ENCODE results near the gene NDUFB4. TPM values are rescaled to one million over a fixed set of nuclear protein-coding genes. Genes with fewer than 3 reads are reported as not detected.

Gene NDUFB4
- total and polyA plus RNA-seq, 9 of the 15 experiments (the other 6 are each of a cell fraction or from before 2014, with no cell fraction given) = 124 to 670 (median 227) TPM

DNA sequence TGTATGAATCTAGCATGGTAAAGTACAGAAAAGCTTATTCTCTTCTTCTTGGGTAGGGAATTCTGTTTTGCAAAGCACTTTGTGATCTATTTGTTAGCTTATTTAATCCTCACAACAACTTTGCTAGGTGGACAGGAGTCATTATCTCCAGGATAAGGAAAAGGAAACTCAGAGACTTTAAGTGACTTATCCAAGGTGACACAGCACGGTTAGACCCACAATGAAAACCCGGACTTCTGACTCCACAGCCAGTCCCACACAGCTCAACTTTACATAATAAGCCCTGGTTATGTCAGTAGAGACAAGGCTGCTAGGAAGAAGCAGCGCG, 384 bp upstream of the NDUFB4 start (continued):
- TF ChIP-seq, protein P1, sequence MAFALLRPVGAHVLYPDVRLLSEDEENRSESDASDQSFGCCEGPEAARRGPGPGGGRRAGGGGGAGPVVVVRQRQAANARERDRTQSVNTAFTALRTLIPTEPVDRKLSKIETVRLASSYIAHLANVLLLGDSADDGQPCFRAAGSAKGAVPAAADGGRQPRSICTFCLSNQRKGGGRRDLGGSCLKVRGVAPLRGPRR (CRISPR knock-in tag; IDR thresholded peaks at IDR 0.05) = no peak
- no peak for TF ChIP-seq ZNF444 (CRISPR knock-in tag; IDR thresholded peaks at IDR 0.05)
- TF ChIP-seq RBM34 (IDR thresholded peaks at IDR 0.05; ENCODE audit: borderline replicate concordance, insufficient read depth, low read length) = no peak
- TF ChIP-seq GATAD2A (IDR thresholded peaks at IDR 0.05) = no peak
- TF ChIP-seq SMAD2 (IDR thresholded peaks at IDR 0.05; ENCODE audit: low read depth, low read length) = no peak
- TF ChIP-seq SUPT5H (IDR thresholded peaks at IDR 0.05) = no peak
- TF ChIP-seq CREB1 (IDR thresholded peaks at IDR 0.05) = no peak
- TF ChIP-seq CREB1 (CRISPR knock-in tag; IDR thresholded peaks at IDR 0.05) = peak; percentile 21; the same call in 1 of the 2 replicates
- TF ChIP-seq DDX20 (tag; IDR thresholded peaks at IDR 0.05; ENCODE audit: low read depth) = no peak
- TF ChIP-seq RCOR1 (IDR thresholded peaks at IDR 0.05; ENCODE audit: borderline replicate concordance in 1 of 2, low read depth in 2 of 2, low read length in 2 of 2) = 0 out of 4 replicates have a peak, but pooled peaks of 1 of the 2 experiments have one; percentile 24
- no peak for TF ChIP-seq ZC3H11A (IDR thresholded peaks at IDR 0.05; ENCODE audit: low read depth, low read length)
- peak; percentile 83 for TF ChIP-seq ZSCAN29 (IDR thresholded peaks at IDR 0.05)
- TF ChIP-seq EHMT2 (IDR thresholded peaks at IDR 0.05) = no peak
- no peak for TF ChIP-seq ZBTB1 (CRISPR knock-in tag; IDR thresholded peaks at IDR 0.05; ENCODE audit: borderline replicate concordance, low read depth)

DNA sequence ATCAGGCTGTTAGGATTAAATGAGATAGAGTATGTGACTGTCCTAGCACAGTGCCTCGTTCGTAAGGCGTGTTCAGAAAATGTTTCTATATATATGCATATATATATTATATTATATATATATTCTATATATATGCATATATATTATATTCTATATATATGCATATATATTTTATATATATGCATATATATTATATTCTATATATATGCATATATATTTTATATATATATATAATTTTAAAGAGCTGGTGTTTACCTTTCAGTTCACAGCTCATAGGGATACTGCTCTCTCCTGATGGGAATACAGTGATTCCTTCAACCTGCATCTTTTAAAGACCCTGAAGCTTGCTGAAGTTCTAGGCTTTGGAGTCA, 702 bp downstream of the NDUFB4 start:
- peak overlapping the region; percentile 97 for H3K4me2 ChIP-seq (ENCODE audit: insufficient read depth, low read length)
- 2% methylated on average over 3 of the region's 3 CpGs for WGBS (ENCODE audit: insufficient coverage, low coverage, missing lambda C conversion rate)
- FAIRE-seq = no peak
- CTCF ChIA-PET (ENCODE audit: low intra/inter-chr PET ratio) = no interaction called here
- POLR2A ChIA-PET = interaction anchor here (1.4 kb wide), 1 partner anchor 11 kb away, joined by 10 read pairs; no protein-coding TSS in a partner anchor
- no peak for DNase-seq (ENCODE audit: extremely low read depth in 1 of 4, low spot score in 3 of 4)
- H4K20me1 ChIP-seq (replicated peaks; ENCODE audit: control insufficient read depth, insufficient read depth, low read length) = no peaks in the 10 kb centered on the region
- H3K9ac ChIP-seq (ENCODE audit: insufficient read depth in 1 of 2, low read depth in 2 of 2, low read length in 2 of 2) = peak overlapping the region; percentile 99 to 100
- H2AFZ ChIP-seq (ENCODE audit: low read depth, low read length) = peak overlapping the region; percentile 92; the same call in 1 of the 2 replicates
- peak overlapping the region; percentile 88 for H3K4me3 ChIP-seq
- BruUV-seq (replicated peaks) = no TSS peak
- no peaks in the 10 kb centered on the region for H3K9me1 ChIP-seq (ENCODE audit: control insufficient read depth, insufficient read depth, low read length)
- H3K27me3 ChIP-seq (ENCODE audit: control insufficient read depth in 2 of 2, insufficient read depth in 2 of 2, low read length in 2 of 2) = no peaks in the 10 kb centered on the region
- in situ Hi-C loops (cut with MboI) = no loop called here
- H3K27ac ChIP-seq (ENCODE audit: extremely low read depth, low read depth, low read length) = peak overlapping the region; percentile 98
- no peak for ATAC-seq
- intact Hi-C loops (cut with micrococcal nuclease) = no loop called here
- peaks cover 36% of the 10 kb centered on the region for H3K79me2 ChIP-seq (ENCODE audit: control insufficient read depth, insufficient read depth, low read length)
- no peaks in the 10 kb centered on the region for H3K9me3 ChIP-seq (replicated peaks; ENCODE audit: control insufficient read depth, insufficient read depth, low read depth, low read length)
- H3K4me1 ChIP-seq (replicated peaks in 1 of 2; ENCODE audit: control insufficient read depth in 2 of 2, insufficient read depth in 2 of 2, low read length in 2 of 2) = peaks cover 0 to 14% of the 10 kb centered on the region in 2 experiments; a peak in 3 of 5 replicates
- H3K36me3 ChIP-seq (ENCODE audit: control insufficient read depth, insufficient read depth, low read length) = peaks cover 48% of the 10 kb centered on the region
- TF ChIP-seq ZNF253 (CRISPR knock-in tag; conservative IDR thresholded peaks at IDR 0.05) = no peak
- TF ChIP-seq NCOA1 (IDR thresholded peaks at IDR 0.05; ENCODE audit: low read depth) = no peak
- TF ChIP-seq, protein P2, sequence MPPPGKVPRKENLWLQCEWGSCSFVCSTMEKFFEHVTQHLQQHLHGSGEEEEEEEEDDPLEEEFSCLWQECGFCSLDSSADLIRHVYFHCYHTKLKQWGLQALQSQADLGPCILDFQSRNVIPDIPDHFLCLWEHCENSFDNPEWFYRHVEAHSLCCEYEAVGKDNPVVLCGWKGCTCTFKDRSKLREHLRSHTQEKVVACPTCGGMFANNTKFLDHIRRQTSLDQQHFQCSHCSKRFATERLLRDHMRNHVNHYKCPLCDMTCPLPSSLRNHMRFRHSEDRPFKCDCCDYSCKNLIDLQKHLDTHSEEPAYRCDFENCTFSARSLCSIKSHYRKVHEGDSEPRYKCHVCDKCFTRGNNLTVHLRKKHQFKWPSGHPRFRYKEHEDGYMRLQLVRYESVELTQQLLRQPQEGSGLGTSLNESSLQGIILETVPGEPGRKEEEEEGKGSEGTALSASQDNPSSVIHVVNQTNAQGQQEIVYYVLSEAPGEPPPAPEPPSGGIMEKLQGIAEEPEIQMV (tag; conservative IDR thresholded peaks at IDR 0.05; ENCODE audit: low read depth) = no peak
- TF ChIP-seq BCOR (IDR thresholded peaks at IDR 0.05) = no peak
- TF ChIP-seq, protein P3, sequence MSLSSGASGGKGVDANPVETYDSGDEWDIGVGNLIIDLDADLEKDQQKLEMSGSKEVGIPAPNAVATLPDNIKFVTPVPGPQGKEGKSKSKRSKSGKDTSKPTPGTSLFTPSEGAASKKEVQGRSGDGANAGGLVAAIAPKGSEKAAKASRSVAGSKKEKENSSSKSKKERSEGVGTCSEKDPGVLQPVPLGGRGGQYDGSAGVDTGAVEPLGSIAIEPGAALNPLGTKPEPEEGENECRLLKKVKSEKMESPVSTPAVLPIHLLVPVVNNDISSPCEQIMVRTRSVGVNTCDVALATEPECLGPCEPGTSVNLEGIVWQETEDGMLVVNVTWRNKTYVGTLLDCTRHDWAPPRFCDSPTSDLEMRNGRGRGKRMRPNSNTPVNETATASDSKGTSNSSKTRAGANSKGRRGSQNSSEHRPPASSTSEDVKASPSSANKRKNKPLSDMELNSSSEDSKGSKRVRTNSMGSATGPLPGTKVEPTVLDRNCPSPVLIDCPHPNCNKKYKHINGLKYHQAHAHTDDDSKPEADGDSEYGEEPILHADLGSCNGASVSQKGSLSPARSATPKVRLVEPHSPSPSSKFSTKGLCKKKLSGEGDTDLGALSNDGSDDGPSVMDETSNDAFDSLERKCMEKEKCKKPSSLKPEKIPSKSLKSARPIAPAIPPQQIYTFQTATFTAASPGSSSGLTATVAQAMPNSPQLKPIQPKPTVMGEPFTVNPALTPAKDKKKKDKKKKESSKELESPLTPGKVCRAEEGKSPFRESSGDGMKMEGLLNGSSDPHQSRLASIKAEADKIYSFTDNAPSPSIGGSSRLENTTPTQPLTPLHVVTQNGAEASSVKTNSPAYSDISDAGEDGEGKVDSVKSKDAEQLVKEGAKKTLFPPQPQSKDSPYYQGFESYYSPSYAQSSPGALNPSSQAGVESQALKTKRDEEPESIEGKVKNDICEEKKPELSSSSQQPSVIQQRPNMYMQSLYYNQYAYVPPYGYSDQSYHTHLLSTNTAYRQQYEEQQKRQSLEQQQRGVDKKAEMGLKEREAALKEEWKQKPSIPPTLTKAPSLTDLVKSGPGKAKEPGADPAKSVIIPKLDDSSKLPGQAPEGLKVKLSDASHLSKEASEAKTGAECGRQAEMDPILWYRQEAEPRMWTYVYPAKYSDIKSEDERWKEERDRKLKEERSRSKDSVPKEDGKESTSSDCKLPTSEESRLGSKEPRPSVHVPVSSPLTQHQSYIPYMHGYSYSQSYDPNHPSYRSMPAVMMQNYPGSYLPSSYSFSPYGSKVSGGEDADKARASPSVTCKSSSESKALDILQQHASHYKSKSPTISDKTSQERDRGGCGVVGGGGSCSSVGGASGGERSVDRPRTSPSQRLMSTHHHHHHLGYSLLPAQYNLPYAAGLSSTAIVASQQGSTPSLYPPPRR (CRISPR knock-in tag; IDR thresholded peaks at IDR 0.05; ENCODE audit: borderline replicate concordance) = no peak

All from K562 (cell line).